Gastroesophageal sphincter (tissue), 3 donors: ENCODE data around the gene SLC9A3.

Experiments used
- CTCF ChIP-seq, 4 experiments: fragments of 200-600 bp in 2 of 4; fragments of 450-650 bp in 2 of 4; sonication (generic) in 1 of 4; IDR thresholded peaks; one replicate each; pipeline ENCODE4 v1.5.1; 2017 to 2019; ENCODE audit warnings: antibody characterized with exemption in 4 of 4, mild to moderate bottlenecking in 2 of 4, moderate library complexity in 2 of 4
- EP300 ChIP-seq: sonication (generic); formaldehyde crosslinking; IDR thresholded peaks from one replicate; pipeline ENCODE4 v1.6.1; 2017; ENCODE audit warnings: antibody characterized with exemption, mild to moderate bottlenecking
- POLR2A ChIP-seq, 2 donors: fragments of 450-650 bp; IDR thresholded peaks; one replicate each; pipeline ENCODE4 v1.6.1; 2017; ENCODE audit warnings: antibody characterized with exemption in 2 of 2, mild to moderate bottlenecking in 2 of 2, moderate library complexity in 1 of 2
- POLR2AphosphoS5 ChIP-seq: sonication (generic); formaldehyde crosslinking; IDR thresholded peaks from one replicate; pipeline ENCODE4 v1.6.1; 2017; ENCODE audit warnings: antibody characterized with exemption

DNA sequence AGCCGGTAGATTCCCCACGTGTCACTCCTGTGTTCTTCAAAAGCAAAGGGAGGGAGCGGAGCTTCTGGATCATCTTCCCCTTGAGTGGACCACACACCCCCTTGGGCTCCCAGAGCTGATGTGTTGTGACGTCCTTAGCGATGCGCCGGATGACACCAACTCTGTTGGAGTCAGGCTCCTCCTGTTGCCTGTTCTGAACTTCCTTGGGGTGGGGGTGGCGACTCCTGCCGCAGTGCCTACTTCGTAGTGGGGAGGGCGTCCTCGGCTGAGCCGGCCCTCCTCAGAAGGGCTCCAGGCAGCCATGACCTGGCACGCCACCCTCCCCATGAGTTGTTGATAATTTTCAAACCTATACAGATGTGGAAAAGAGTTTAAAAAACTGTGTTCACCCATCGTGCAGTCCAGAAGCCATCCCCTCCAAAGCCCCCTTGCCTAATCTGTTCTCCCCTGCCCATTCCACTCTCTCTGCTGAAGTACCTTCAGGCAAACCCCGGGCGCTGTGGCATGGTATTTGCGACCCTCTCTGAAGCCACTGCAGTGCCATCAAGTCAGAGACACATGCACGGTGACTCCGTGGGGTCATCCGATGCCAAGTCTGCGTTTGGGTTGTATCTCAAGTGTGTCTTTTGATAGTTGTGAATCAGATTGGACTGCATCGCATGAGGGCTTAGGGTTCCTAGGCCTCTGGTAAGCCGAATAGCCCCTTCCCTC, 64.5 kb downstream of the SLC9A3 start:
- TF ChIP-seq POLR2A (IDR thresholded peaks at IDR 0.05) = no peak
- no peak for TF ChIP-seq CTCF (IDR thresholded peaks at IDR 0.05)
- TF ChIP-seq EP300 = no peak
- no peak for TF ChIP-seq POLR2AphosphoS5
